ENCODE results near the gene PSMD12.

GRCh38 chr17:67336859-67337258 is 29.5 kb downstream of the PSMD12 start:
- TF ChIP-seq CTCF (conservative IDR thresholded peaks at IDR 0.05; ENCODE audit: low read depth, low read length) (no peak), EZH2 (IDR thresholded peaks at IDR 0.05; ENCODE audit: low read length, unreplicated experiment) (no peak)

Data from PC-3 (cell line).